Stimulated activated CD8-positive, alpha-beta memory T cell treated with anti-CD3 and anti-CD28 coated beads, Interleukin-4, amount 100 ng/mL, for 4 hours (primary cell): ENCODE measurements around the gene SPSB2.
A peak's percentile ranks its signal among the peaks of the same experiment; 100 is the strongest.

ENCODE experiments used
- DNase-seq, 2 donors: peaks; one replicate each; pipeline ENCODE4 v3.0.0-alpha.2; 2020; ENCODE audit warnings: low read depth in 2 of 2, low spot score in 1 of 2

The SPSB2 gene

GRCh38 chr12:6851921-6852650 lies 21.0 kb downstream of the SPSB2 start, which contains the start of gene USP5:
USP5 (plus strand) TSS chr12:6852150; CDS start chr12:6852180, 30 bp downstream.
- DNase-seq = peak; percentile 92 to 98

GRCh38 chr12:6851153-6851920 lies 21.8 kb downstream of the SPSB2 start, which contains the start of gene CDCA3:
CDCA3 (minus strand) TSS chr12:6851286; CDS start chr12:6850952, 334 bp downstream.
- DNase-seq = peak; percentile 83 to 87

- DNase-seq = no peak
Observed at GRCh38 chr12:6850796-6851152, 22.3 kb downstream of the SPSB2 start.

GRCh38 chr12:6849976-6850560 lies 23.0 kb downstream of the SPSB2 start:
- no peak for DNase-seq

- DNase-seq = no peak
Observed at GRCh38 chr12:6849427-6849826, 23.7 kb downstream of the SPSB2 start.

GRCh38 chr12:6847676-6848075 lies 25.4 kb downstream of the SPSB2 start:
- DNase-seq = no peak

GRCh38 chr12:6846316-6846869 lies 26.7 kb downstream of the SPSB2 start:
- DNase-seq = no peak

GRCh38 chr12:6845395-6845794 lies 27.7 kb downstream of the SPSB2 start:
- DNase-seq = no peak

- no peak for DNase-seq
Observed at GRCh38 chr12:6843118-6843902, 29.8 kb downstream of the SPSB2 start.

- no peak for DNase-seq
Observed at GRCh38 chr12:6842075-6842474, 31.0 kb downstream of the SPSB2 start.

GRCh38 chr12:6840761-6841515 lies 32.2 kb downstream of the SPSB2 start, which contains the start of gene GNB3:
GNB3 (plus strand) TSS chr12:6840925; CDS start chr12:6841288, 363 bp downstream.
- no peak for DNase-seq

GRCh38 chr12:6840330-6840729 lies 32.8 kb downstream of the SPSB2 start:
- DNase-seq = no peak

- DNase-seq = no peak
Observed at GRCh38 chr12:6839482-6840201, 33.5 kb downstream of the SPSB2 start.

GRCh38 chr12:6838854-6839253 lies 34.2 kb downstream of the SPSB2 start:
- no peak for DNase-seq

- DNase-seq = no peak
Observed at GRCh38 chr12:6837370-6838060, 35.6 kb downstream of the SPSB2 start.

- no peak for DNase-seq
Observed at GRCh38 chr12:6836851-6837250, 36.3 kb downstream of the SPSB2 start.

- no peak for DNase-seq
Observed at GRCh38 chr12:6834873-6835272, 38.2 kb downstream of the SPSB2 start.

GRCh38 chr12:6834254-6834653 lies 38.8 kb downstream of the SPSB2 start:
- no peak for DNase-seq
